Endodermal cell (in vitro differentiated cells): ENCODE measurements around the gene CDC16. TPM values are rescaled to one million over a fixed set of nuclear protein-coding genes. Genes with fewer than 3 reads are reported as not detected.
A peak's percentile ranks its signal among the peaks of the same experiment; 100 is the strongest.

ENCODE experiments used
- DNase-seq: peaks from one replicate; pipeline ENCODE4 v3.0.0-alpha.2; 2017
- H3K27ac ChIP-seq: 2 replicates; pipeline ENCODE4 v1.5.1; 2013; ENCODE audit warnings: mild to moderate bottlenecking, low read depth, low read length, moderate library complexity
- H3K27me3 ChIP-seq: 2 replicates; pipeline ENCODE4 v1.6.1; 2013; ENCODE audit warnings: mild to moderate bottlenecking, low read length, moderate library complexity; ENCODE audit not compliant: insufficient read depth, control insufficient read depth, poor library complexity, severe bottlenecking
- H3K36me3 ChIP-seq: 2 replicates; pipeline ENCODE4 v1.7.0; 2013; ENCODE audit warnings: mild to moderate bottlenecking, low read length, moderate library complexity; ENCODE audit not compliant: control insufficient read depth, insufficient read depth
- H3K4me1 ChIP-seq: one replicate; pipeline ENCODE4 v1.7.0; 2013; ENCODE audit warnings: low read length; ENCODE audit not compliant: control insufficient read depth, insufficient read depth
- H3K4me3 ChIP-seq: 2 replicates; pipeline ENCODE4 v1.5.1; 2013; ENCODE audit warnings: mild to moderate bottlenecking, low read length, moderate library complexity
- H3K9ac ChIP-seq: 2 replicates; pipeline ENCODE4 v1.6.1; 2013; ENCODE audit warnings: mild to moderate bottlenecking, low read length, moderate library complexity; ENCODE audit not compliant: poor library complexity, severe bottlenecking; ENCODE audit errors: extremely low read depth
- H3K9me3 ChIP-seq: 2 replicates; pipeline ENCODE4 v1.6.1; 2013; ENCODE audit warnings: mild to moderate bottlenecking, low read length, moderate library complexity; ENCODE audit not compliant: control insufficient read depth
- H3K27ac Mint-ChIP-seq: 2 replicates; pipeline ENCODE4 v1.8.0; 2020; ENCODE audit warnings: mixed read lengths
- H3K27me3 Mint-ChIP-seq: 2 replicates; pipeline ENCODE4 v1.8.0; 2021; ENCODE audit warnings: mild to moderate bottlenecking, mixed read lengths; ENCODE audit not compliant: insufficient read depth
- H3K36me3 Mint-ChIP-seq: 2 replicates; pipeline ENCODE4 v1.8.0; 2020; ENCODE audit warnings: low read depth, mixed read lengths
- H3K4me1 Mint-ChIP-seq: 2 replicates; pipeline ENCODE4 v1.8.0; 2020; ENCODE audit warnings: mixed read lengths
- H3K4me3 Mint-ChIP-seq: 2 replicates; pipeline ENCODE4 v1.8.0; 2020; ENCODE audit warnings: mild to moderate bottlenecking, moderate library complexity, mixed read lengths
- H3K9me3 Mint-ChIP-seq: 2 replicates; pipeline ENCODE4 v1.8.0; 2020; ENCODE audit warnings: mild to moderate bottlenecking, mixed read lengths
- CTCF ChIP-seq: fragments of 200-600 bp; sonication (generic); conservative IDR thresholded peaks from 2 replicates; pipeline ENCODE4 v1.5.0; 2021; ENCODE audit warnings: antibody characterized with exemption, mild to moderate bottlenecking
- WGBS, 2 experiments: methylation state at CpG; one replicate each; pipeline versions ENCODE4 v1.1.5 to v1.1.7; 2013; ENCODE audit warnings: missing lambda C conversion rate in 2 of 2, mixed read lengths in 1 of 2; ENCODE audit not compliant: insufficient coverage in 1 of 2, insufficient read length in 1 of 2; 5-methylcytosine and 5-hydroxymethylcytosine counted together
- total RNA-seq, 2 donors: library from RNA; stranded (reverse); fragmentation: NEBNext Ultra II Directional in 1 of 2; extraction: Animal tissue kit (Norgen Biotek cat#: 25700) in 1 of 2; gene quantifications; 2 replicates in 1 of 2; 3 replicates in 1 of 2; pipeline ENCODE4 v1.2.1, GENCODE V29; 2021

The CDC16 gene
- total RNA-seq, 2 donors from 2014 or later, result 89.7 to 90.8 TPM

DNA sequence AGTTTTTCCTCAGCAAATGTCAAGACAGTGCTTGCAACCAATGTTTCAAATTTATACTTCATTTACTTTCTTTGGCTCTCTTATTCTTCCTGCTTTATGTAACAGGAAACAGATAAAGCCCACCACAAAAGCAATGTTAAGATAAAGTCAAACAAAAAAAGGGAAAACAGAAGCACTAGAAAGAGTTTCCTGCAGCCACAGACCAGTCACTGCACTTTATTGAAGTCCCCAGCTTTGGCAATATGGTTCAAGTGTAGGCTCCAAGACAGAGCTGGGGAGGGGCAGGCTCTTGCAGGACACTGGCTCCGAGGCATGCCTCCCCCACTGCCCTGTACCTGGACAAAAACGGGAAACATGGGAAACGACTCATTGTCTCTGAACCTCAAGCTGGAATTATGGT lies 15.3 kb upstream of the CDC16 start:
- H3K9ac ChIP-seq, result no peak overlapping the region
- H3K4me1 ChIP-seq, result no peaks in the 10 kb centered on the region
- H3K27me3 ChIP-seq, result no peaks in the 10 kb centered on the region
- Mint-ChIP-seq H3K9me3 (no peaks in the 10 kb centered on the region), H3K4me3 (no peak overlapping the region), H3K27ac (no peak overlapping the region), H3K4me1 (no peaks in the 10 kb centered on the region), H3K36me3 (no peaks in the 10 kb centered on the region), H3K27me3 (no peaks in the 10 kb centered on the region)
- no peak overlapping the region for H3K4me3 ChIP-seq
- H3K36me3 ChIP-seq, result no peaks in the 10 kb centered on the region
- no peaks in the 10 kb centered on the region for H3K9me3 ChIP-seq
- H3K27ac ChIP-seq, result no peak overlapping the region
- WGBS, 2 experiments, result 93% methylated on average over 3 of the region's 3 CpGs; no CpG with 5 or more reads in 1 of the 2 experiments
- peak; percentile 10 for DNase-seq
- TF ChIP-seq CTCF, result no peak

GRCh38 chr13:114222461-114222968 lies 12.2 kb upstream of the CDC16 start:
- no peak overlapping the region for H3K27ac Mint-ChIP-seq
- no peak for DNase-seq

GRCh38 chr13:114224201-114224600 lies 10.5 kb upstream of the CDC16 start:
- Mint-ChIP-seq H3K27me3 (no peaks in the 10 kb centered on the region), H3K4me1 (peaks cover 28% of the 10 kb centered on the region)
- 95% methylated on average over 8 to 13 of the region's 13 CpGs for WGBS, 2 experiments

More at GRCh38 chr13:114222461-114222968, 12.2 kb upstream of the CDC16 start:
- no peaks in the 10 kb centered on the region for H3K27me3 ChIP-seq
- no peak overlapping the region for H3K9ac ChIP-seq
- no peak overlapping the region for H3K4me3 ChIP-seq
- no peaks in the 10 kb centered on the region for H3K27me3 Mint-ChIP-seq
- H3K27ac ChIP-seq, result no peak overlapping the region
- H3K4me1 ChIP-seq, result no peaks in the 10 kb centered on the region
- peaks cover 12% of the 10 kb centered on the region for H3K4me1 Mint-ChIP-seq
- H3K36me3 Mint-ChIP-seq, result no peaks in the 10 kb centered on the region
- no peak for TF ChIP-seq CTCF
- 84 to 89% methylated on average over 9 of the region's 9 CpGs for WGBS, 2 experiments
- H3K9me3 Mint-ChIP-seq, result peaks cover 1% of the 10 kb centered on the region
- no peak overlapping the region for H3K4me3 Mint-ChIP-seq
- H3K36me3 ChIP-seq, result no peaks in the 10 kb centered on the region
- H3K9me3 ChIP-seq, result no peaks in the 10 kb centered on the region

More at GRCh38 chr13:114224201-114224600, 10.5 kb upstream of the CDC16 start:
- peaks cover 7% of the 10 kb centered on the region for H3K4me1 ChIP-seq
- H3K9me3 ChIP-seq, result no peaks in the 10 kb centered on the region
- no peaks in the 10 kb centered on the region for H3K36me3 ChIP-seq
- no peak overlapping the region for H3K27ac Mint-ChIP-seq
- H3K4me3 ChIP-seq, result no peak overlapping the region
- no peak for DNase-seq
- no peak overlapping the region for H3K4me3 Mint-ChIP-seq
- no peaks in the 10 kb centered on the region for H3K36me3 Mint-ChIP-seq
- no peak for TF ChIP-seq CTCF
- H3K27me3 ChIP-seq, result no peaks in the 10 kb centered on the region
- H3K9ac ChIP-seq, result no peak overlapping the region
- H3K27ac ChIP-seq, result no peak overlapping the region
- peaks cover 1% of the 10 kb centered on the region for H3K9me3 Mint-ChIP-seq
